Endodermal cell (in vitro differentiated cells): ENCODE measurements around the gene MECR. TPM values are rescaled to one million over a fixed set of nuclear protein-coding genes. Genes with fewer than 3 reads are reported as not detected.

ENCODE experiments used
- DNase-seq: peaks from one replicate; pipeline ENCODE4 v3.0.0-alpha.2; 2017
- H3K27ac ChIP-seq: 2 replicates; pipeline ENCODE4 v1.5.1; 2013; ENCODE audit warnings: mild to moderate bottlenecking, low read depth, low read length, moderate library complexity
- H3K27me3 ChIP-seq: 2 replicates; pipeline ENCODE4 v1.6.1; 2013; ENCODE audit warnings: mild to moderate bottlenecking, low read length, moderate library complexity; ENCODE audit not compliant: insufficient read depth, control insufficient read depth, poor library complexity, severe bottlenecking
- H3K36me3 ChIP-seq: 2 replicates; pipeline ENCODE4 v1.7.0; 2013; ENCODE audit warnings: mild to moderate bottlenecking, low read length, moderate library complexity; ENCODE audit not compliant: control insufficient read depth, insufficient read depth
- H3K4me1 ChIP-seq: one replicate; pipeline ENCODE4 v1.7.0; 2013; ENCODE audit warnings: low read length; ENCODE audit not compliant: control insufficient read depth, insufficient read depth
- H3K4me3 ChIP-seq: 2 replicates; pipeline ENCODE4 v1.5.1; 2013; ENCODE audit warnings: mild to moderate bottlenecking, low read length, moderate library complexity
- H3K9ac ChIP-seq: 2 replicates; pipeline ENCODE4 v1.6.1; 2013; ENCODE audit warnings: mild to moderate bottlenecking, low read length, moderate library complexity; ENCODE audit not compliant: poor library complexity, severe bottlenecking; ENCODE audit errors: extremely low read depth
- H3K9me3 ChIP-seq: 2 replicates; pipeline ENCODE4 v1.6.1; 2013; ENCODE audit warnings: mild to moderate bottlenecking, low read length, moderate library complexity; ENCODE audit not compliant: control insufficient read depth
- H3K27ac Mint-ChIP-seq: 2 replicates; pipeline ENCODE4 v1.8.0; 2020; ENCODE audit warnings: mixed read lengths
- H3K27me3 Mint-ChIP-seq: 2 replicates; pipeline ENCODE4 v1.8.0; 2021; ENCODE audit warnings: mild to moderate bottlenecking, mixed read lengths; ENCODE audit not compliant: insufficient read depth
- H3K36me3 Mint-ChIP-seq: 2 replicates; pipeline ENCODE4 v1.8.0; 2020; ENCODE audit warnings: low read depth, mixed read lengths
- H3K4me1 Mint-ChIP-seq: 2 replicates; pipeline ENCODE4 v1.8.0; 2020; ENCODE audit warnings: mixed read lengths
- H3K4me3 Mint-ChIP-seq: 2 replicates; pipeline ENCODE4 v1.8.0; 2020; ENCODE audit warnings: mild to moderate bottlenecking, moderate library complexity, mixed read lengths
- H3K9me3 Mint-ChIP-seq: 2 replicates; pipeline ENCODE4 v1.8.0; 2020; ENCODE audit warnings: mild to moderate bottlenecking, mixed read lengths
- CTCF ChIP-seq: fragments of 200-600 bp; sonication (generic); conservative IDR thresholded peaks from 2 replicates; pipeline ENCODE4 v1.5.0; 2021; ENCODE audit warnings: antibody characterized with exemption, mild to moderate bottlenecking
- WGBS, 2 experiments: methylation state at CpG; one replicate each; pipeline versions ENCODE4 v1.1.5 to v1.1.7; 2013; ENCODE audit warnings: missing lambda C conversion rate in 2 of 2, mixed read lengths in 1 of 2; ENCODE audit not compliant: insufficient coverage in 1 of 2, insufficient read length in 1 of 2; 5-methylcytosine and 5-hydroxymethylcytosine counted together
- total RNA-seq, 2 donors: library from RNA; stranded (reverse); fragmentation: NEBNext Ultra II Directional in 1 of 2; extraction: Animal tissue kit (Norgen Biotek cat#: 25700) in 1 of 2; gene quantifications; 2 replicates in 1 of 2; 3 replicates in 1 of 2; pipeline ENCODE4 v1.2.1, GENCODE V29; 2021

Gene MECR
- total RNA-seq, 2 donors from 2014 or later, result 33.3 to 38.2 TPM

- H3K4me3 Mint-ChIP-seq, result no peak overlapping the region
- H3K27me3 Mint-ChIP-seq, result no peaks in the 10 kb centered on the region
- peaks cover 69% of the 10 kb centered on the region for H3K36me3 Mint-ChIP-seq
- Histone ChIP-seq H3K9ac (no peak overlapping the region), H3K27me3 (no peaks in the 10 kb centered on the region), H3K9me3 (peaks cover 3% of the 10 kb centered on the region), H3K4me3 (no peak overlapping the region), H3K36me3 (peaks cover 94% of the 10 kb centered on the region), H3K27ac (no peak overlapping the region), H3K4me1 (peaks cover 7% of the 10 kb centered on the region)
- H3K9me3 Mint-ChIP-seq, result peaks cover 1% of the 10 kb centered on the region
- H3K27ac Mint-ChIP-seq, result peak overlapping the region; percentile 17
- no peak for DNase-seq
- no peak for TF ChIP-seq CTCF
- H3K4me1 Mint-ChIP-seq, result peaks cover 41% of the 10 kb centered on the region
- 93 to 94% methylated on average over 8 to 9 of the region's 9 CpGs for WGBS, 2 experiments
Observed at GRCh38 chr1:29162476-29163138, 68.1 kb downstream of the MECR start.

- Mint-ChIP-seq H3K36me3 (peaks cover 72% of the 10 kb centered on the region), H3K9me3 (peaks cover 1% of the 10 kb centered on the region), H3K4me3 (no peak overlapping the region), H3K27ac (peak overlapping the region; percentile 44), H3K27me3 (no peaks in the 10 kb centered on the region), H3K4me1 (peaks cover 41% of the 10 kb centered on the region)
- no peak overlapping the region for H3K27ac ChIP-seq
- peaks cover 94% of the 10 kb centered on the region for H3K36me3 ChIP-seq
- no peaks in the 10 kb centered on the region for H3K27me3 ChIP-seq
- TF ChIP-seq CTCF, result no peak
- peaks cover 7% of the 10 kb centered on the region for H3K4me1 ChIP-seq
- WGBS, 2 experiments, result 81 to 95% methylated on average over 2 to 4 of the region's 4 CpGs
- no peak overlapping the region for H3K9ac ChIP-seq
- DNase-seq, result no peak
- peaks cover 3% of the 10 kb centered on the region for H3K9me3 ChIP-seq
- H3K4me3 ChIP-seq, result no peak overlapping the region
Observed at GRCh38 chr1:29162025-29162424, 68.7 kb downstream of the MECR start.

- Mint-ChIP-seq H3K27me3 (no peaks in the 10 kb centered on the region), H3K27ac (no peak overlapping the region), H3K36me3 (peaks cover 75% of the 10 kb centered on the region), H3K9me3 (peaks cover 1% of the 10 kb centered on the region), H3K4me3 (no peak overlapping the region), H3K4me1 (peaks cover 26% of the 10 kb centered on the region)
- H3K4me3 ChIP-seq, result no peak overlapping the region
- no peaks in the 10 kb centered on the region for H3K27me3 ChIP-seq
- peaks cover 94% of the 10 kb centered on the region for H3K36me3 ChIP-seq
- H3K4me1 ChIP-seq, result peaks cover 7% of the 10 kb centered on the region
- peaks cover 3% of the 10 kb centered on the region for H3K9me3 ChIP-seq
- 93 to 95% methylated on average over 2 to 3 of the region's 3 CpGs for WGBS, 2 experiments
- H3K9ac ChIP-seq, result no peak overlapping the region
- no peak for TF ChIP-seq CTCF
- no peak for DNase-seq
- H3K27ac ChIP-seq, result no peak overlapping the region
Observed at GRCh38 chr1:29159773-29160172, 71.0 kb downstream of the MECR start.
